Measurements from ENCODE around the gene F10. TPM values are rescaled to one million over a fixed set of nuclear protein-coding genes. Genes with fewer than 3 reads are reported as not detected.

F10 gene
- total and polyA plus RNA-seq, 2 donors (not counting 1 experiment from before 2014, with no cell fraction given): not detected

DNA sequence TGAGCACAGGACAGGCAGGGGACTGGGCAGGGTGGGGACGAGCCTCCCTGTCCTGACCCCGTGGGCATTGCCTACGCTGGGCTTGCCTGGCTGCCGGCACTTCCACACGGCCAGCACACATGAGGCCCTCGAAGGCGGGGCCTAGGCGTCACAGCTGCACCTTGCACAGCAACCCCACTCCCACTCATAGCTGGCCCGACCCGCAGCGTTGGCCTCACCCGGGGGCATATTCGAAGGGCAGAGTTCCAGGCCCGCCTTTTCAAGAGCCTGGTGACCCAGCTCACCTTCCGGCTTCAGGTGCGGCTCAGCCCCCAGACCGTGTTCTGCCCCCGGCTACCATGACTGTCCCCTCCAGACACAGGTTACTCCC, 19.0 kb downstream of the F10 start:
- H3K4me1 ChIP-seq (ENCODE audit: control insufficient read depth in 2 of 2, insufficient read depth in 2 of 2, low read length in 2 of 2): no peaks in the 10 kb centered on the region
- H3K27ac ChIP-seq (ENCODE audit: low read length in 2 of 2): no peak overlapping the region
- Mint-ChIP-seq H3K4me1 (no peaks in the 10 kb centered on the region), H3K9me3 (ENCODE audit: insufficient read depth) (no peaks in the 10 kb centered on the region), H3K27ac (no peak overlapping the region), H3K27me3 (peaks cover 12% of the 10 kb centered on the region), H3K4me3 (no peak overlapping the region)
- ATAC-seq (ENCODE audit: low read depth) (no peak), DNase-seq (no peak)
- no peak for TF ChIP-seq EZH2 (IDR thresholded peaks at IDR 0.05; ENCODE audit: borderline replicate concordance, insufficient read depth, low read depth, low read length, poor library complexity, severe bottlenecking)
- TF ChIP-seq, protein P1, sequence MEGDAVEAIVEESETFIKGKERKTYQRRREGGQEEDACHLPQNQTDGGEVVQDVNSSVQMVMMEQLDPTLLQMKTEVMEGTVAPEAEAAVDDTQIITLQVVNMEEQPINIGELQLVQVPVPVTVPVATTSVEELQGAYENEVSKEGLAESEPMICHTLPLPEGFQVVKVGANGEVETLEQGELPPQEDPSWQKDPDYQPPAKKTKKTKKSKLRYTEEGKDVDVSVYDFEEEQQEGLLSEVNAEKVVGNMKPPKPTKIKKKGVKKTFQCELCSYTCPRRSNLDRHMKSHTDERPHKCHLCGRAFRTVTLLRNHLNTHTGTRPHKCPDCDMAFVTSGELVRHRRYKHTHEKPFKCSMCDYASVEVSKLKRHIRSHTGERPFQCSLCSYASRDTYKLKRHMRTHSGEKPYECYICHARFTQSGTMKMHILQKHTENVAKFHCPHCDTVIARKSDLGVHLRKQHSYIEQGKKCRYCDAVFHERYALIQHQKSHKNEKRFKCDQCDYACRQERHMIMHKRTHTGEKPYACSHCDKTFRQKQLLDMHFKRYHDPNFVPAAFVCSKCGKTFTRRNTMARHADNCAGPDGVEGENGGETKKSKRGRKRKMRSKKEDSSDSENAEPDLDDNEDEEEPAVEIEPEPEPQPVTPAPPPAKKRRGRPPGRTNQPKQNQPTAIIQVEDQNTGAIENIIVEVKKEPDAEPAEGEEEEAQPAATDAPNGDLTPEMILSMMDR (IDR thresholded peaks at IDR 0.05): no peak
- CTCF ChIA-PET: no interaction called here
- H3K9ac ChIP-seq (ENCODE audit: low read length): no peak overlapping the region
- POLR2A ChIA-PET: no interaction called here
- no peaks in the 10 kb centered on the region for H3K79me2 ChIP-seq (ENCODE audit: control insufficient read depth, insufficient read depth, low read length)
- peaks cover 0 to under 1% (median 0%) of the 10 kb centered on the region in 4 experiments for H3K27me3 ChIP-seq (replicated peaks in 1 of 4; ENCODE audit: control extremely low read depth in 1 of 4, control insufficient read depth in 3 of 4, insufficient read depth in 4 of 4, low read length in 3 of 4)
- H3K9me3 ChIP-seq (ENCODE audit: control extremely low read depth in 1 of 3, control insufficient read depth in 2 of 3, insufficient read depth in 1 of 3, low read length in 2 of 3): peaks cover 0 to 8% (median 0%) of the 10 kb centered on the region in 3 donors
- intact Hi-C loops (cut with micrococcal nuclease): no loop called here
- H4K20me1 ChIP-seq (ENCODE audit: control insufficient read depth, insufficient read depth, low read length, poor library complexity, severe bottlenecking): no peaks in the 10 kb centered on the region
- no peaks in the 10 kb centered on the region for H3K36me3 ChIP-seq (replicated peaks in 1 of 2; ENCODE audit: control extremely low read depth in 1 of 2, control insufficient read depth in 1 of 2, extremely low read depth in 1 of 2, insufficient read depth in 2 of 2, low read length in 1 of 2)
- no peak overlapping the region for H3K4me3 ChIP-seq (ENCODE audit: control extremely low read depth in 1 of 5, extremely low read depth in 1 of 5, insufficient read depth in 1 of 5, low read depth in 2 of 5, low read length in 4 of 5)
- H3K4me2 ChIP-seq (replicated peaks; ENCODE audit: low read depth, low read length, poor library complexity, severe bottlenecking): no peak overlapping the region
- H2AFZ ChIP-seq (ENCODE audit: insufficient read depth, low read depth, low read length, poor library complexity, severe bottlenecking): no peak overlapping the region
- 93% methylated on average over 18 of the region's 18 CpGs for WGBS (ENCODE audit: insufficient coverage)

DNA sequence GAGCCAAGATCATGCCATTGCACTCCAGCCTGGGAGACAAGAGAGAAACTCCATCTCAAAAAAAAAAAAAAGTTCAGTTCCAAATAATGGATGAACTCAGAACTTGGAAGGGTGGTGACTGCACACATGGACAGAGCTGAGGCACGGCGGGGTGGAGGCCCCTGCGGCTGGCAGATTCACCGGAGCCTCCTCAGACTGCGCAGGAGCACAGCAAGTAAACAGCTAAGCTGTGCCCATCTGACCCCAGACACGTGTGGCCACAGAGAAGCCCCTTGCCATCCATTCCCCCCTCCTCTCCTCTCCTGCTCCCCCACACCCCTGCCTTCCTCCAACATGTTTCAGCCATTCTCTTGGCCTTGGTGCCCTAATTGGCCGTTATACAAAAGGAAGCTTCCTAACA, 20.3 kb downstream of the F10 start:
- Mint-ChIP-seq H3K27me3 (peaks cover 16% of the 10 kb centered on the region), H3K9me3 (ENCODE audit: insufficient read depth) (no peaks in the 10 kb centered on the region), H3K4me3 (no peak overlapping the region), H3K27ac (no peak overlapping the region), H3K4me1 (no peaks in the 10 kb centered on the region)
- H3K27me3 ChIP-seq (replicated peaks in 1 of 4; ENCODE audit: control extremely low read depth in 1 of 4, control insufficient read depth in 3 of 4, insufficient read depth in 4 of 4, low read length in 3 of 4): peaks cover 0 to 7% (median 0%) of the 10 kb centered on the region in 4 experiments
- ChIA-PET POLR2A (no interaction called here), CTCF (no interaction called here)
- H3K9ac ChIP-seq (ENCODE audit: low read length): no peak overlapping the region
- ATAC-seq (ENCODE audit: low read depth): no peak
- no peak for TF ChIP-seq EZH2 (IDR thresholded peaks at IDR 0.05; ENCODE audit: borderline replicate concordance, insufficient read depth, low read depth, low read length, poor library complexity, severe bottlenecking)
- TF ChIP-seq, protein P1 (IDR thresholded peaks at IDR 0.05): no peak
- WGBS (ENCODE audit: insufficient coverage): 83% methylated on average over 7 of the region's 7 CpGs
- H3K27ac ChIP-seq (ENCODE audit: low read length in 2 of 2): no peak overlapping the region
- no peaks in the 10 kb centered on the region for H4K20me1 ChIP-seq (ENCODE audit: control insufficient read depth, insufficient read depth, low read length, poor library complexity, severe bottlenecking)
- H3K9me3 ChIP-seq (ENCODE audit: control extremely low read depth in 1 of 3, control insufficient read depth in 2 of 3, insufficient read depth in 1 of 3, low read length in 2 of 3): peaks cover 0 to 8% (median 0%) of the 10 kb centered on the region in 3 donors
- intact Hi-C loops (cut with micrococcal nuclease): no loop called here
- H3K4me3 ChIP-seq (ENCODE audit: control extremely low read depth in 1 of 5, extremely low read depth in 1 of 5, insufficient read depth in 1 of 5, low read depth in 2 of 5, low read length in 4 of 5): no peak overlapping the region
- no peak overlapping the region for H2AFZ ChIP-seq (ENCODE audit: insufficient read depth, low read depth, low read length, poor library complexity, severe bottlenecking)
- no peak overlapping the region for H3K4me2 ChIP-seq (replicated peaks; ENCODE audit: low read depth, low read length, poor library complexity, severe bottlenecking)
- H3K79me2 ChIP-seq (ENCODE audit: control insufficient read depth, insufficient read depth, low read length): no peaks in the 10 kb centered on the region
- H3K36me3 ChIP-seq (replicated peaks in 1 of 2; ENCODE audit: control extremely low read depth in 1 of 2, control insufficient read depth in 1 of 2, extremely low read depth in 1 of 2, insufficient read depth in 2 of 2, low read length in 1 of 2): no peaks in the 10 kb centered on the region
- no peak for DNase-seq
- no peaks in the 10 kb centered on the region for H3K4me1 ChIP-seq (ENCODE audit: control insufficient read depth in 2 of 2, insufficient read depth in 2 of 2, low read length in 2 of 2)
